RWPE2 (cell line): ENCODE results near the gene TM4SF5.

Experiments
- ATAC-seq: fragments of 200-7000 bp; cut with Tn5 transposase; 3 replicates; pipeline ENCODE4 v1.9.1; 2021; ENCODE audit warnings: low read depth
- DNase-seq: peaks from one replicate; pipeline ENCODE4 v3.0.0-alpha.2; 2020; ENCODE audit warnings: low spot score
- H3K27ac ChIP-seq: fragments of 450-650 bp; 2 replicates; pipeline ENCODE4 v1.5.1; 2017; ENCODE audit warnings: mild to moderate bottlenecking; ENCODE audit not compliant: poor library complexity, severe bottlenecking
- H3K27me3 ChIP-seq: fragments of 250-450 bp; sonication (Bioruptor Pico); 2 replicates; pipeline ENCODE4 v1.5.1; 2021; ENCODE audit warnings: mild to moderate bottlenecking, moderate library complexity; ENCODE audit not compliant: insufficient read depth, poor library complexity, severe bottlenecking
- H3K36me3 ChIP-seq: fragments of 250-450 bp; sonication (Bioruptor Pico); 2 replicates; pipeline ENCODE4 v1.5.1; 2020; ENCODE audit warnings: low read depth, mild to moderate bottlenecking, moderate library complexity
- H3K4me1 ChIP-seq: fragments of 250-450 bp; sonication (Bioruptor Pico); 2 replicates; pipeline ENCODE4 v1.5.1; 2021; ENCODE audit warnings: mild to moderate bottlenecking, moderate library complexity; ENCODE audit not compliant: insufficient read depth, poor library complexity, severe bottlenecking
- H3K4me3 ChIP-seq: fragments of 250-450 bp; sonication (Bioruptor Pico); 2 replicates; pipeline ENCODE4 v1.5.1; 2021; ENCODE audit warnings: mild to moderate bottlenecking, moderate library complexity; ENCODE audit not compliant: severe bottlenecking
- H3K9me3 ChIP-seq: fragments of 250-450 bp; sonication (Bioruptor Pico); 2 replicates; pipeline ENCODE4 v1.5.1; 2021; ENCODE audit warnings: mild to moderate bottlenecking, moderate library complexity; ENCODE audit not compliant: severe bottlenecking
- TF ChIP-seq, protein P1 (sequence below): fragments of 450-650 bp; IDR thresholded peaks from one replicate; pipeline ENCODE4 v1.5.1; 2017; ENCODE audit warnings: mild to moderate bottlenecking, moderate library complexity; ENCODE audit not compliant: poor library complexity, severe bottlenecking

The TM4SF5 gene

DNA sequence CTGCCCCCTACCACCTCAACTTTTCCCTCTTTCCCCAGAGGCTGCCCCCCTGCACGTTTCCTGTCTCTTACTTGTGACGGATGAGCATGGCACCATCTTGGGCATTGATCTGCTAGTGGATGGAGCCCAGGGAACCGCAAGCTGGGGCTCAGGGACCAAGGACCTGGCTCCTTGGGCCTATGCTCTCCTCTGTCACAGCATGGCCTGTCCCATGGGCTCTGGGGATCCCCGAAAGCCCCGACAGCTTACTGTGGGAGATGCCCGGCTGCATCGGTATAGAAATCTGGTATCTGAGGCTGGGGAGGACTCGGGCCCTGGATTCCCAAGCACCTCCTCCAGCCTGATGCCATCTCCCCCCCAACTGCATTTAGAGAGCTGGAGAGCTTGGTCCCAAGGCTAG, 30.1 kb upstream of the TM4SF5 start:
- ATAC-seq, result no peak
- Histone ChIP-seq H3K4me1 (no peaks in the 10 kb centered on the region), H3K27ac (no peak overlapping the region), H3K4me3 (no peak overlapping the region), H3K27me3 (no peaks in the 10 kb centered on the region), H3K9me3 (no peaks in the 10 kb centered on the region), H3K36me3 (no peaks in the 10 kb centered on the region)
- no peak for DNase-seq
- TF ChIP-seq, protein P1, sequence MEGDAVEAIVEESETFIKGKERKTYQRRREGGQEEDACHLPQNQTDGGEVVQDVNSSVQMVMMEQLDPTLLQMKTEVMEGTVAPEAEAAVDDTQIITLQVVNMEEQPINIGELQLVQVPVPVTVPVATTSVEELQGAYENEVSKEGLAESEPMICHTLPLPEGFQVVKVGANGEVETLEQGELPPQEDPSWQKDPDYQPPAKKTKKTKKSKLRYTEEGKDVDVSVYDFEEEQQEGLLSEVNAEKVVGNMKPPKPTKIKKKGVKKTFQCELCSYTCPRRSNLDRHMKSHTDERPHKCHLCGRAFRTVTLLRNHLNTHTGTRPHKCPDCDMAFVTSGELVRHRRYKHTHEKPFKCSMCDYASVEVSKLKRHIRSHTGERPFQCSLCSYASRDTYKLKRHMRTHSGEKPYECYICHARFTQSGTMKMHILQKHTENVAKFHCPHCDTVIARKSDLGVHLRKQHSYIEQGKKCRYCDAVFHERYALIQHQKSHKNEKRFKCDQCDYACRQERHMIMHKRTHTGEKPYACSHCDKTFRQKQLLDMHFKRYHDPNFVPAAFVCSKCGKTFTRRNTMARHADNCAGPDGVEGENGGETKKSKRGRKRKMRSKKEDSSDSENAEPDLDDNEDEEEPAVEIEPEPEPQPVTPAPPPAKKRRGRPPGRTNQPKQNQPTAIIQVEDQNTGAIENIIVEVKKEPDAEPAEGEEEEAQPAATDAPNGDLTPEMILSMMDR, result no peak

DNA sequence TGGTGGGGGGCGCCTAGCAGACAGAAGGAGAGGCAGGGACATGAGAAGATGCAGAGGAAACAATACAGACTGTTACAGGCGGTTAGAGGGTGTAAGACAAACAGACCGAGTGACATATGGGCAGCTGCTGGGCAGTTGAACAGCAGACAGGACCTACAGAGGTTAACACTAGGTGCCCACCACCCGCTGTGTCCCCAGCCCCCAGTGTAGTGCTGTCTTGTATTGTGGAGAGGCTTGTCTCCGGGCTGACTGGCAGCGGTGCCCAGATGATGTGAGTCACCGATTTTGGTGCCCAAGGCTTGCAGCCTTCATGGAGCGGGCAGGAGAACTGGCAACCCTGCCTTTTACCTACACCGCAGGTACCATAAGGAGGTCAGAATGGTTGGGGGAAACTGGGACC, 29.6 kb upstream of the TM4SF5 start:
- no peaks in the 10 kb centered on the region for H3K9me3 ChIP-seq
- ATAC-seq, result no peak
- H3K36me3 ChIP-seq, result no peaks in the 10 kb centered on the region
- no peak for DNase-seq
- H3K27me3 ChIP-seq, result no peaks in the 10 kb centered on the region
- H3K27ac ChIP-seq, result no peak overlapping the region
- TF ChIP-seq, protein P1, result no peak
- no peak overlapping the region for H3K4me3 ChIP-seq
- H3K4me1 ChIP-seq, result no peaks in the 10 kb centered on the region

DNA sequence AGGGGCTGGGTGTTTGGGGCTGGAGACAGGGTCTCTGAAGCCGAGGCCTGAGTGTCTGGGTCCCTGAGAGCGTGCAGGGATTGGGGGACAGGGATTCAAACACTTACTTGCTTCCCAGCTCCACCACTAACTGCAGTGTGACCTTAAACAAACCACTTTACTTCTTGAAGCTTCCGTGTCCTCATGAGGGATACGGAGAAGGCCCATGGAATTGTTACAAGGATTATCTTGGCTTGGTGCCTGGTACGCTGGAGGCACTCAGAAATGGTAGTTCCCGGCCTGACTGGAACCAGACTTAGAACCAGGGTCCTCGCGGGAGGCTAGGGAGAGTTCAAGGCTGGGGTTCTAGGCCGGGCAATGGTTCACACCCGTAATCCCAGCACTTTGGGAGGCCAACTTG, 29.1 kb upstream of the TM4SF5 start:
- Histone ChIP-seq H3K4me3 (no peak overlapping the region), H3K9me3 (no peaks in the 10 kb centered on the region), H3K36me3 (no peaks in the 10 kb centered on the region), H3K4me1 (no peaks in the 10 kb centered on the region), H3K27me3 (no peaks in the 10 kb centered on the region), H3K27ac (no peak overlapping the region)
- ATAC-seq (no peak), DNase-seq (no peak)
- TF ChIP-seq, protein P1, result no peak

DNA sequence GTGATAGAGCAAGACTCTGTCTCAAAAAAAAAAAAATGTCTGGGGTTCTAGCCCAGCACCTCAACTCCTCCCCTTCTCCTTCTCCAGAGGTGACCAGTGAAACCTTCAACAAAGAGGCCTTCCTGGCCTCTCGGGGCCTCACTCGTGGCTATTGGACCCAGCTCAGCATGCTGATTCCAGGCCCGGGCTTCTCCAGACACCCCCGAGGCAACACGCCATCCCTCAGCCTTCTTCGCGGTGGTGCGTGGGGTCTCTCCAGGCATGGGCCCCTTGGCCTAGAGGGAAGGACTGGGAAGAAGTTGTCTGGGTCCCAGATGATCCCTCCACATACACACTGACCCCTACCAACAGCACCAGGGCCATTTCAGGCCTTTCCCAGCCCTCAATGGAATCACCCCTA, 28.5 kb upstream of the TM4SF5 start:
- no peak for ATAC-seq
- Histone ChIP-seq H3K27me3 (no peaks in the 10 kb centered on the region), H3K9me3 (no peaks in the 10 kb centered on the region), H3K4me3 (no peak overlapping the region), H3K4me1 (no peaks in the 10 kb centered on the region), H3K27ac (no peak overlapping the region), H3K36me3 (no peaks in the 10 kb centered on the region)
- TF ChIP-seq, protein P1, result no peak
- DNase-seq, result no peak

DNA sequence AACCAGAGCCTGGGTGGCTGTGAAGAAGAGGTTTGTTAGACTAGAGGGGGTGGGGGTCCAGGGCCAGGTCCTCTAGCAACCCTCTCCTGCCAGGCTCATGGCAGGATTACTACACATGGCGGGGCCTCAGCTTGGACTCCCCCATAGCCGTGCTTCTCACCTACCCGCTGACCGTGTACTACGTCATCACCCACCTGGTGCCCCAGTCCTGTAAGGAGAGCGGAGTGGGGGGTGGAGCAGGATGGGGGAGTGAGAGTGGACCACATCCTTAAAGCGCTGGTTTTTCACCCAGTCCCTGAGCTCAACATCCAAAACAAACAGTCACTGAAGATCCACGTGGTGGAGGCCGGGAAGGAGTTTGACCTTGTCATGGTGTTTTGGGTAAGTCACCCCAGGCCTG, 27.8 kb upstream of the TM4SF5 start:
- H3K27me3 ChIP-seq, result no peaks in the 10 kb centered on the region
- no peaks in the 10 kb centered on the region for H3K4me1 ChIP-seq
- no peaks in the 10 kb centered on the region for H3K36me3 ChIP-seq
- no peak overlapping the region for H3K4me3 ChIP-seq
- no peak for ATAC-seq
- H3K9me3 ChIP-seq, result no peaks in the 10 kb centered on the region
- no peak overlapping the region for H3K27ac ChIP-seq
- no peak for DNase-seq
- TF ChIP-seq, protein P1, result no peak
